A673 (cell line): ENCODE measurements around the gene PTH1R. TPM values are rescaled to one million over a fixed set of nuclear protein-coding genes. Genes with fewer than 3 reads are reported as not detected.

ENCODE experiments used
- BruUV-seq: library from RNA; stranded (reverse); fragments of 400-500 nt; replicated peaks from 2 replicates; lab custom pipeline; 2021; lab: Mats Ljungman, UMichigan
- CTCF ChIA-PET: fragments of 300-600 bp; sonication (Branson Sonifier 250); formaldehyde crosslinking; loops from one replicate; lab custom pipeline; 2022; ENCODE audit warnings: antibody characterized with exemption; lab: Charles Lee
- POLR2A ChIA-PET: fragments of 300-600 bp; sonication (Branson Sonifier 250); formaldehyde crosslinking; loops from one replicate; lab custom pipeline; 2022; ENCODE audit warnings: antibody characterized with exemption; ENCODE audit not compliant: low non-redundant PET; lab: Charles Lee
- DNase-seq: peaks from one replicate; pipeline ENCODE4 v3.0.0-alpha.2; 2015; ENCODE audit warnings: low spot score
- H3K27ac ChIP-seq: fragments of 200-600 bp; sonication (generic); 2 replicates; pipeline ENCODE4 v1.5.1; 2016; ENCODE audit warnings: mixed run types, low read depth, mild to moderate bottlenecking, mixed read lengths, antibody characterized with exemption, low read length; ENCODE audit not compliant: poor library complexity, severe bottlenecking
- H3K27me3 ChIP-seq: fragments of 200-600 bp; sonication (generic); replicated peaks from 2 replicates; pipeline ENCODE4 v1.6.1; 2017; ENCODE audit warnings: mixed run types, low read depth, mild to moderate bottlenecking, mixed read lengths, antibody characterized with exemption, low read length; ENCODE audit not compliant: insufficient read depth, poor library complexity
- H3K36me3 ChIP-seq: fragments of 200-600 bp; sonication (generic); 2 replicates; pipeline ENCODE4 v1.6.1; 2016; ENCODE audit warnings: mixed run types, mild to moderate bottlenecking, mixed read lengths, antibody characterized with exemption, low read length; ENCODE audit not compliant: insufficient read depth, poor library complexity, severe bottlenecking
- H3K4me1 ChIP-seq: fragments of 200-600 bp; sonication (generic); 2 replicates; pipeline ENCODE4 v1.6.1; 2017; ENCODE audit warnings: mixed run types, mild to moderate bottlenecking, mixed read lengths, antibody characterized with exemption, low read length; ENCODE audit not compliant: insufficient read depth, poor library complexity, severe bottlenecking
- H3K4me3 ChIP-seq: fragments of 200-600 bp; sonication (generic); 2 replicates; pipeline ENCODE4 v1.5.1; 2016; ENCODE audit warnings: low read depth, mixed run types, mild to moderate bottlenecking, mixed read lengths, low read length; ENCODE audit not compliant: poor library complexity, severe bottlenecking
- H3K9me3 ChIP-seq: fragments of 200-600 bp; sonication (generic); 2 replicates; pipeline ENCODE4 v1.6.1; 2016; ENCODE audit warnings: mixed run types, low read depth, mild to moderate bottlenecking, mixed read lengths, antibody characterized with exemption, low read length; ENCODE audit not compliant: poor library complexity, severe bottlenecking
- EZH2 ChIP-seq: fragments of 200-600 bp; sonication (generic); IDR thresholded peaks from 2 replicates; pipeline ENCODE4 v1.6.1; 2017; ENCODE audit warnings: borderline replicate concordance, low read depth, mild to moderate bottlenecking, mixed read lengths, antibody characterized with exemption, low read length; ENCODE audit not compliant: poor library complexity, severe bottlenecking
- intact Hi-C: fragments of 100-400 bp; cut with micrococcal nuclease; formaldehyde crosslinking; loops from one replicate; pipeline ENCODE4 v1.10.0; 2022; ENCODE audit not compliant: unreplicated experiment
- total RNA-seq: library from RNA; stranded (reverse); gene quantifications from 2 replicates; pipeline ENCODE4 v1.2.3, GENCODE V29; 2021
- TF ChIP-seq, protein P1 (sequence below): fragments of 300-800, 200-600 bp; sonication (generic); conservative IDR thresholded peaks from 2 replicates; pipeline ENCODE4 v1.5.1; 2017; ENCODE audit warnings: low read depth, mild to moderate bottlenecking, antibody characterized with exemption, low read length, moderate library complexity, mixed read lengths

The PTH1R gene
- total RNA-seq, 1 experiment from 2014 or later: 1.2 TPM

DNA sequence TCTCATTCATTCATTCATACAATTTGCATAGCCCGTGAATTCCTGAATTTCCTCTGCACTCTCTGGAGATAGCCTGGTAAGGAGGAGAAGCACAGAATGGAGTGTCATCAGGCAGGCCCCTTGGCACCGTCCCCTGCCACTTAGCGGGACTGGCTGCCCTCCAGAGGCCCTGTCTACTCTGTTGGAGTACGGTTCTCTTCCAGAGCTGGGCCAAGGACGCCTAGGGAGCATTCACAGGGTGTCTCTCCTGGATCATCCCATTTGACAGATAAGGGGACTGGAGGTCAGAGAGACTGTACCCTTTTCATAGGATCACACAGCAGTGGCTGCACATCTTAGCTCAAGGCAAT is 48.0 kb downstream of the PTH1R start:
- no peak for TF ChIP-seq EZH2
- TF ChIP-seq, protein P1, sequence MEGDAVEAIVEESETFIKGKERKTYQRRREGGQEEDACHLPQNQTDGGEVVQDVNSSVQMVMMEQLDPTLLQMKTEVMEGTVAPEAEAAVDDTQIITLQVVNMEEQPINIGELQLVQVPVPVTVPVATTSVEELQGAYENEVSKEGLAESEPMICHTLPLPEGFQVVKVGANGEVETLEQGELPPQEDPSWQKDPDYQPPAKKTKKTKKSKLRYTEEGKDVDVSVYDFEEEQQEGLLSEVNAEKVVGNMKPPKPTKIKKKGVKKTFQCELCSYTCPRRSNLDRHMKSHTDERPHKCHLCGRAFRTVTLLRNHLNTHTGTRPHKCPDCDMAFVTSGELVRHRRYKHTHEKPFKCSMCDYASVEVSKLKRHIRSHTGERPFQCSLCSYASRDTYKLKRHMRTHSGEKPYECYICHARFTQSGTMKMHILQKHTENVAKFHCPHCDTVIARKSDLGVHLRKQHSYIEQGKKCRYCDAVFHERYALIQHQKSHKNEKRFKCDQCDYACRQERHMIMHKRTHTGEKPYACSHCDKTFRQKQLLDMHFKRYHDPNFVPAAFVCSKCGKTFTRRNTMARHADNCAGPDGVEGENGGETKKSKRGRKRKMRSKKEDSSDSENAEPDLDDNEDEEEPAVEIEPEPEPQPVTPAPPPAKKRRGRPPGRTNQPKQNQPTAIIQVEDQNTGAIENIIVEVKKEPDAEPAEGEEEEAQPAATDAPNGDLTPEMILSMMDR: no peak
- Histone ChIP-seq H3K4me3 (no peak overlapping the region), H3K4me1 (no peaks in the 10 kb centered on the region), H3K9me3 (no peaks in the 10 kb centered on the region), H3K27me3 (no peaks in the 10 kb centered on the region), H3K27ac (no peak overlapping the region), H3K36me3 (peaks cover 11% of the 10 kb centered on the region)
- no TSS peak for BruUV-seq
- intact Hi-C loops: loop anchor here (10.0 kb wide), 1 partner anchor 69 kb away; no protein-coding TSS in a partner anchor
- ChIA-PET POLR2A (no interaction called here), CTCF (no interaction called here)
- no peak for DNase-seq

DNA sequence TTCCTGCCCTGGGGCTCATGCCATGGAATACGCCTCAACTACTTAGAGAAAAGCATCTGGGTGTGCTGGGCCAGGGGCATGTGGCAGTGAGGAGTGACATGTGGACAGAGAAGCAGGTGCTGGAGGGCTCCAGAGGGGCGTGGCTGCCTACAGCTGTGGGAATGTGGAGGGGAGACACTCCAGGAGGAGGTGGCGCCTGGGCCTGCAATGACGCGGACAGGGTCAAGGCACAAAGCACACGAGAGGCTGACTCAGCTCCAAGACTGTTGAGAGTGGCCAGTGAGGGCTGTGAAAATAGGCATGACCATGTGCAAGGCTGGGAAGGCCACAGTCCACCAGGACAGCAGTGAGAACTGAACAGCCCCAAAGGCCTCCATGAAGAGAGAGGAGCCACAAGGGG is 48.5 kb downstream of the PTH1R start:
- no peak for DNase-seq
- POLR2A ChIA-PET: no interaction called here
- H3K27ac ChIP-seq: no peak overlapping the region

DNA sequence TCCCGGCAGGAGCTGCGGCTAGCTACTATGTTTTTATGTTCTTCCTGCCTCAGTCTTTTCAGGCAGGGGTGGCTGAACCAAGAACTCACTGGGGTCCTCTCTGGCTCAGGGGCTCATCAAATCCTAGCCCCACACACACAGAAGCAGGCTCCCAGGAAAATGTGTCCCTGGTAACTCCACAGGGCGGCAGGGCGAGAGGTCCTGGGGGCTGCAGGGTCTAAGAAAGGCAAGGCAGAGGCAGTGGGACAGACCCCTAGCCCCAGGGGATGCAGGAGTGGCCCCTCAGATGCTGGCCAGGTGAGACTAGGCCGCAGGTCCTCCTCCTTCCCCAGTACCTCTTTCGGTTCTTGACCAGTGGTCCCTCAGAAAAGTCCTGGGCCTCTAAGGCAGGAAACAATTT is 48.9 kb downstream of the PTH1R start:
- Histone ChIP-seq H3K4me3 (no peak overlapping the region), H3K36me3 (peaks cover 11% of the 10 kb centered on the region), H3K9me3 (no peaks in the 10 kb centered on the region), H3K4me1 (no peaks in the 10 kb centered on the region), H3K27me3 (no peaks in the 10 kb centered on the region), H3K27ac (no peak overlapping the region)
- BruUV-seq: no TSS peak
- intact Hi-C loops: loop anchor here (10.0 kb wide), 1 partner anchor 68 kb away; no protein-coding TSS in a partner anchor
- CTCF ChIA-PET: no interaction called here
- no peak for DNase-seq
- TF ChIP-seq, protein P1: no peak
- no peak for TF ChIP-seq EZH2
- POLR2A ChIA-PET: no interaction called here

More for the DNA sequence above, 48.5 kb downstream of the PTH1R start:
- H3K9me3 ChIP-seq: no peaks in the 10 kb centered on the region
- H3K4me3 ChIP-seq: no peak overlapping the region
- H3K36me3 ChIP-seq: peaks cover 11% of the 10 kb centered on the region
- intact Hi-C loops: loop anchor here (10.0 kb wide), 1 partner anchor 69 kb away; no protein-coding TSS in a partner anchor
- TF ChIP-seq, protein P1: no peak
- no peak for TF ChIP-seq EZH2
- H3K4me1 ChIP-seq: no peaks in the 10 kb centered on the region
- CTCF ChIA-PET: no interaction called here
- no peaks in the 10 kb centered on the region for H3K27me3 ChIP-seq
- BruUV-seq: no TSS peak
